Urothelium cell line (cell line): ENCODE data around the gene GNG7.
"Not testable (repeated sequence)": the region's sequence is repeated elsewhere in the genome, so short reads cannot be mapped to it uniquely, and the experiment has no call there.

ENCODE experiments used
- DNase-seq: peaks from one replicate; pipeline ENCODE4 v3.0.0; 2011; ENCODE audit warnings: low spot score, mixed read lengths
- FAIRE-seq: peaks from 2 replicates; lab custom pipeline; 2011; peaks lifted over from hg19 to GRCh38; lab: Jason Lieb, UNC

Gene GNG7

DNA sequence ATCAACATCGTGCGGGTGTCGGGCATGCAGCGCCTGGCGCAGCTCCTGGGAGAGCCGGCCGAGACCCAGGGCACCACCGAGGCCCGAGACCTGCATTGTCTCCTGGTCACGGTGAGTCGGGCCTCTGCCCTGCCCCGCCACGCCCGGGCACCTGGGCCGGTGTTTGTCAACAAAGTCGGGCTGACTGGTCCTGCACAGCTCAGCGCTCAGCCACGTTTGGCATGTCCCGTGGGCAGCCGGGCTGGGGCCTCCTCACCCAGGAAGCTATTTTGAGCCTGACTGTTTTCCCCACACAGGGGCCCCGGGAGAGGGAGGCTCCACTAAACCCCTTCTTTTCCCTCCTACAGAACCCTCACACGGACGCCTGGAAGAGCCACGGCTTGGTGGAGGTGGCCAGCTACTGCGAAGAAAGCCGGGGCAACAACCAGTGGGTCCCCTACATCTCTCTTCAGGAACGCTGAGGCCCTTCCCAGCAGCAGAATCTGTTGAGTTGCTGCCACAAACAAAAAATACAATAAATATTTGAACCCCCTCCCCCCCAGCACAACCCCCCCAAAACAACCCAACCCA is 225.3 kb downstream of the GNG7 start:
- FAIRE-seq: no peak
- no peak for DNase-seq

DNA sequence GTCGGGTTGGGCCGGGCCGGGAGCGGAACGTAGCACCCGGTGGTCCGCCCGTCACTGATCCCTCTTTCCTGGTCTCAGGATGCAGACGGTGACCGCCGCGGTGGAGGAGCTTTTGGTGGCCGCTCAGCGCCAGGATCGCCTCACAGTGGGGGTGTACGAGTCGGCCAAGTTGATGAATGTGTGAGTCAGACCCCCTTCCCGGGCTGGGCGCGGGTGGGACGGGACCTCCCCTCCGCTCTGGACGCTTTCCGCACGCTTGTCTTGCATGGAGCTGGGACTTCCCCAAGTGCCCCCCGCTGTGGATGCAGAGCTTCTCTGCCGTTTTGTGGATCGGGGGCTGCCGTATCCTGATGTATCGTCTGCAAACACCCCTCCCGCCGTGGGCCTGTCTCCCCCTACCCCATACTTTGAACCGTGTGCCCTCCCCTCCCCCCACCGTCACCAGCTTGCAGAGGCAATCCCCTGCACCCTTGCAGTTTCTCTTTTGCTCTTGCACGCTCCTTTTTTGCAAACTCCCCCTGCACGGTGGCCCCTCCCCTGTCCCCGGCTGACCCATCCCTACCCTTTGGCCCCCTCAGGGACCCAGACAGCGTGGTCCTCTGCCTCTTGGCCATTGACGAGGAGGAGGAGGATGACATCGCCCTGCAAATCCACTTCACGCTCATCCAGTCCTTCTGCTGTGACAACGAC is 225.9 kb downstream of the GNG7 start:
- FAIRE-seq (no peak), DNase-seq (no peak)

DNA sequence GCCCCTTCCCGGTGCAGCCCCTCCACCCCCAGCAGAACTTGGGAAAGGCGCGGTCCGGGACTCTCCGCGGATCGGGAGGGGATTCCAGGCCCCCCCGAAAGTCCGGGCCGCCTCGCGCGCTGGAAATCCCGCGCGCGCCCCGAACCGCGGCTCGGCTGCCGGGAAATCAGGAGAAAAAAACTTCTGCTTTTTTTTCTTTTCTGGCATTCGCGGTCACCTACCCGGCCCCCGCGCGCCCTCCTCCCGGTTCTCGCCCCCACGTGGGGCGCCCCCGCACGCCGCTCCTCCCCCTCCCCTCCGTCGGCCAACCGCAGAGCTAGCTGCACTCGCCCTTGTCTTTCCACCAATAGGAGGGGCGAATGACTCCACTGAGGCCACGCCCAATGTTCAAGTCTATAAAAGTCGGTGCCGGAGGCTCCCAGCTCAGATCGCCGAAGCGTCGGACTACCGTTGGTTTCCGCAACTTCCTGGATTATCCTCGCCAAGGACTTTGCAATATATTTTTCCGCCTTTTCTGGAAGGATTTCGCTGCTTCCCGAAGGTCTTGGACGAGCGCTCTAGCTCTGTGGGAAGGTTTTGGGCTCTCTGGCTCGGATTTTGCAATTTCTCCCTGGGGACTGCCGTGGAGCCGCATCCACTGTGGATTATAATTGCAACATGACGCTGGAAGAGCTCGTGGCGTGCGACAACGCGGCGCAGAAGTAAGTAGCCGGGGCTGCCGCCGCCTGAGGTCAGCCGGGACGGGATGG is 226.6 kb downstream of the GNG7 start, which contains the start of gene GADD45B:
Gene GADD45B (plus strand): TSS at position 426 of the 749 bp plus-strand sequence. CDS start 232 bp downstream, at position 658.
- peak; percentile 95 for DNase-seq
- no peak for FAIRE-seq

GRCh38 chr19:2475018-2475701 is 227.3 kb downstream of the GNG7 start:
- no peak for FAIRE-seq
- DNase-seq: no peak

DNA sequence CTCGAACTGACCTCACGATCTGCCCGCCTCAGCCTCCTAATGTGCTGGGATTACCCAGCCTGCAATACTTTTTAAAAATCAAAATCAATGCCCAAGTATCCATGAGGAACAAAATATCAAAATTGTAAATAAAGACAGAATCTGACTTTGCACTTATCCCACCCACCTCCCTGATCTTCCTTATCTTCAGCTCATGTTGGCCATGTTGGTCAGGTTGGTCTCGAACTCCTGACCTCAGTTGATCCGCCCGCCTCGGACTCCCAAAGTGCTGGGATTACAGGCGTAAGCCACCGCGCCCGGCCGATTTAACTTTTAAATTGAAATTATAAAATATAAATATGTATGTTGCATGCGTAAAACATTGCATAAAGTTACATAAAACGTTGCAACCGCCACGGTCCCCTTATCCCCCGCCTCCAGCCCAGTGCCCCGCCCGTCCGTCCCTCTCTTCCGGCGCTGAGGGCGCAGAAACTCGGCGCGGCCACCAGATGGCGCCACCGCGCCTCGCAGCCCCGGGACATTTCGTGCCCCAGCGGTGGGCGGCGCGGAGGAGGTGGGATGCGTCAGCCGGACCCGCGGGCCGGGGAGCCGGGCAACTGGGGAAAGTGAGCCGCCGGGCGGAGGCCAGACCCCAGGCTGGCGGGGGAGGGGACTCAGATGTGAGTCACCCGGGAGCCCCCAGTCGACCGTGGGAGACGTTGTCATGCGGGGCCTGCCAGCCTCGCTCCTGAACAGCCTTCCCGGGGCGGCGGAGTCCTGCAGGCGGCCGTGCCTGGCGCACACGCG is 228.1 kb downstream of the GNG7 start:
- no peak for FAIRE-seq
- peak; percentile 79 for DNase-seq

GRCh38 chr19:2469915-2470200 is 232.6 kb downstream of the GNG7 start:
- DNase-seq, FAIRE-seq: not testable (repeated sequence)

GRCh38 chr19:2469102-2469914 is 233.2 kb downstream of the GNG7 start:
- FAIRE-seq: peak; percentile 17
- peak; percentile 80 for DNase-seq

DNA sequence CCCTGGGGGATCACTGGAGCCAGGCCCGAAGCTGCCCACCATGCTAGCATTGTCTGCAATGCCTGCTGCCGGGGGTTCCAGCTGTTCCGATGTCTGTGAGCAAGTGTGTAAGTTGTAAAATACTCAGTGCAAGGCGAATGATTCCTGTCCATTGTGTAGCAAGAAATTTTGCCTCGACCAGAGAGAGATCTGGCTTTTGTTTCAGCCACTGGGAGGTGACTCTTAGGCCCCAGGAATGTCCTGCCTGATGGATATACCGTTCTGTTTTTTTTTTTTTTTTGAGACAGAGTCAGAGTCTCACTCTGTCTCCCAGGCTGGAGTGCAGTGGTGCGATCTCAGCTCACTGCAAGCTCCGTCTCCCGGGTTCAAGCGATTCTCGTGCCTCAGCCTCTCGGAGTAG is 233.9 kb downstream of the GNG7 start:
- FAIRE-seq: no peak
- no peak for DNase-seq

DNA sequence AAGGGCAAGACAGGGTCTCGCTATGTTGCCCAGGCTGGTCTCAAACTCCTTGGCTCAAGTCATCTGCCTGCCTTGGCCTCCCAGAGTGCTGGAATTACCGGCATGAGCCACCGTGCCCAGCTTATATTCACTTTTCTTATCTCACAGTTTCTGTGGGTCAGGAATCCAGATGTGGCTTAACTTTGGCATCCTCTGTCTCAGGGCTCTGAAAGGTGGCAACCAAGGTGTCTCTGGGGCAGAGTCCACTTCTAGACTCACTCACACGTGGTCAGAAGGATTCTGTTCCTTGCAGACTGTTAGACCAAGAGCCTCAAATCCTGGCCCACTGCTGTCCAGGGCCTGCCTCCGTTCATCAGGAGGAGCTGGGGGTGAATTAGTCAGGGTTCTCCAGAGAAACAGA is 238.1 kb downstream of the GNG7 start:
- no peak for FAIRE-seq

GRCh38 chr19:2463694-2464093 is 238.8 kb downstream of the GNG7 start:
- FAIRE-seq, DNase-seq: not testable (repeated sequence)

More for the DNA sequence above, 238.1 kb downstream of the GNG7 start:
- no peak for DNase-seq

GRCh38 chr19:2462635-2463421 is 239.7 kb downstream of the GNG7 start:
- DNase-seq: peak; percentile 58

GRCh38 chr19:2461751-2462634 is 240.5 kb downstream of the GNG7 start:
- no peak for DNase-seq
- no peak for FAIRE-seq

More at GRCh38 chr19:2462635-2463421, 239.7 kb downstream of the GNG7 start:
- FAIRE-seq: no peak
